Retina (tissue), 1 donor: ENCODE results near the gene NKX2-1.
"Not testable (repeated sequence)": the region's sequence is repeated elsewhere in the genome, so short reads cannot be mapped to it uniquely, and the experiment has no call there.

ENCODE experiments used
- DNase-seq: peaks from one replicate; pipeline ENCODE4 v3.0.0-alpha.2; 2016

NKX2-1 gene

DNA sequence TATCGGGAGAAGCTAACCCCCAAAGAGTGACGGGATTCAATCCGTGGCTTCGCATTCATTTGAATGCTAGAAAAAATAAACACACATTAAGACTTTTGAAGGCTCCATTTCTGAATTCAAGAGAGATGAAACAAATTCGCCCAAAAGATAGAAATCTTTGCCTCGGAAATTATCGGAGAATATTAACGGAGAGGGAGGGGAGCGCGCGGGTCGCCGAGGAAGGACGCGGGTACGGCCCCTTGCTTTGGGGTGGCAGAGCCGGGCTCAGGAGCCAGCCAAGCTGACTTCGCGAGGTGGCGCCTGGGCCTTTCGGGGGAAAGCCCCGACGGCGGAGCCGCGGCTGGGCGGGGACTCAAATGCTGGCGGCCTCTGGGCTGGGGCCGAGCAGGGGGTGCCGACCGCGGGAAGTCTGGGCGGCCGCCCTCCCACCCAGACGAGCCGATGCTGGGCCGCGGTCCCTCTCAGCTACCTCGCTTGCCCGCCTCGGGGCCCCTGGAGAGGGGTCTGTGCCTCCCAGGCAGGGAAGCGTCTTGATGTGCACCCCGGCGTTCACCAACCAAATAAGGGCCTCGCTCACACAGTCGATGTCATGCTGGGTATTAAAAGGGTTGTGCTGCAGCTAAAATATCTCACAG lies 14.7 kb downstream of the NKX2-1 start:
- peak; percentile 75 for DNase-seq

DNA sequence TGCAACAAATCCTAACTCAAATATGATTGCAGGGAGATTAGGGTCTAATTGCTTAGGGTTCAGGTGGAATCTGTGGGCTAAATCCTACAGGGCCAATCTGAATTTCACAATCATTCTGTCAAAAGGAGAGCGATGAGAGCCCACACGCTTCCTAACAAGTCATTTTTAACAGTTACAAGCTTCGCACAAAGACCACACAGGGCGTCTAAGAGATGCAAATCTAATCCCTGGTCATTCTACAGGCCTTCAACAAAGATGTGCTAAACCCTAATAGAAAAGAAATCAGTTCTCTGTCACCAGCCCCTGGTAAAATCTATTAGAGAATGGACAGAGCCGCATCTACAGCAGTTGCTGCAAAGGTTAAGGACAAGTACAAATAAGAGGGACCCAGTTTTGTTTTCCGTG lies 15.3 kb downstream of the NKX2-1 start:
- peak; percentile 63 for DNase-seq

DNA sequence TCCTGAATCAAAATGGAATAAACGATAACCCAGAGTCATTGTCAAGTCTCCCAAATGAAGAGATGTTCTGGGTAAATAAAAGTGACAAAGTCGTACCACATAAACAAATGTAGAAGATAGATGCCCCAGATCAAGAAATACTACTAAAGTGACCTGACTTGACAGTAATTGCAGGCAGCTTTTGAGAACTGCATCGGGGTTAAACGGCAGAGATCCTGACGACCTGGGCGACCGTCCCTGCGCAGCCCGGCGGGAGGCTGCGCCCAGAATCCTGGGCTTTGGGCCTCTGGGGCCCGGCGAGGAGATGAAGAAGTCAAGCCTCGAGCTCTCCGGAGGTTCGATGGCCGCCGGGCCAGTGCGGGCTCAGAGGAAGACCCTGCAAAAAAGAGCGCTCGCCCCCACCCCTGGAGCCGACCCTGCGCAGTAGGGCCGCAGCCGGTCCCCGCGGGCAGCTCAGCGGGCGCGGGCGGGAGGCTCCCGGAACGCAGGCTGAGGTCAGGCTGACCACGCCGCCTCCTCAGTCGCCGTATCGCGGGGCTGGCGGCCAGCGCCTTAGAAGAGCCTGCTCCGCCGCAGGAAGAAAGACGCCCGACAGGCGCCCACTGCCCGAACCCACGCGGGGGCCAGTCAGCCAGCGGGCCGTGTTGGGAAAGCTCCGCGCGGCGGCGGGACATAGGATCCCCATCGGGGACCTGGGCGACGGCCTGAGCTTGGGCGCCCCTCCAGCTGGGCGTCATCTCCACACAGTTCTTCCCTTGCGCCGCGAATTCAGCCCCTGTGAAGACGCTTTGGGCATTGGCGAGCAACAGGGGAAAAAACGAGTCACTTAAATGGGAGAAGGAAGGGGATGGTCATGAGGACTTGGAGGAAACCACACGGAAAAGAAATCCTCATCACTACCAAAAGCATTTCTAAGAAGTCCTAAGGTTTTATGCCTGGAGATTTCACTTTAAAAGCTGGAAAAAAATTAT lies 16.0 kb downstream of the NKX2-1 start:
- peak; percentile 83 for DNase-seq

DNA sequence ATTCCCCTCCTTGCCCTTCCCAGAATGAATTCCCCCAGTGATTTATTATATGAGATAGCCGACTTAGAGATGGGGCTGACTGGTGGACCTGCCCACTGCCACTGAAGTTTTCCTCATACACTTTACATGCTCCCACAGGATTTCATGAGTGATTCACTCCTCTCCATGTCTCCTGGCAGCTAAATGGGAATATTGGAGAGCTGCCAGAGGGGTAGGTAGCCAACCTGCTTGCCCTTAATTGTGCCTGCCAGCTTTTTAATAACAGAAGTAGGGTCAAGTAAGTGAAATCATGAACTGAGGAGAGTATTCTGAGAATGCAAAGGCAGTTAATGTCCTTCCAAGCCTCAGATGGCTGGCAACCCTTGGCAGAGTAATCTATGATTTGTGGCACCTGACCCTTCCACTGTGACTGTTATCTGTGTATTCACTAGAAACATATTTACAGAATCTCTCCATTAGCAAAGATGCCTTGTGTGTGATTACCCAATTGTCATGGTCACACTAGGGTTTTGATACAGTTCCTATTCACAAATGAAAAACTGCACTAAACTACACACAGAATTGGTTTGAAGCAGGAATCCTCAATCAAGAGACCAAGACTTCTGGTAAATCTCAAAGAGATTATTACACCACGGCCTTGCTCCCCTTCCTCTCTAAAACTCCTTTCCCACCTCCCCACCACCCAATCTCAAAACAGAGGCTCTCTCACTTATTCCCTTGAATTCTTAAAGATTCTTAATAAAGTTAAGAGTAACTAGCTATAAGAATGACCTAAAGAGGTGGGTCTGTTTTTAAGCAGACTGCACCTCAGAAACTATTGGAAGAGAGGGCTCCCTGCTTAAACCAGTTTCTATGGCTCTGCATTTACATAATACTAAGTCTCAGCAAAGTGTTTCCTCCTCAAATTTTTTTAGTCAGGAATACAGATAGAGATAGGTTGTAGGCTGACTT lies 17.2 kb downstream of the NKX2-1 start:
- DNase-seq = no peak

DNA sequence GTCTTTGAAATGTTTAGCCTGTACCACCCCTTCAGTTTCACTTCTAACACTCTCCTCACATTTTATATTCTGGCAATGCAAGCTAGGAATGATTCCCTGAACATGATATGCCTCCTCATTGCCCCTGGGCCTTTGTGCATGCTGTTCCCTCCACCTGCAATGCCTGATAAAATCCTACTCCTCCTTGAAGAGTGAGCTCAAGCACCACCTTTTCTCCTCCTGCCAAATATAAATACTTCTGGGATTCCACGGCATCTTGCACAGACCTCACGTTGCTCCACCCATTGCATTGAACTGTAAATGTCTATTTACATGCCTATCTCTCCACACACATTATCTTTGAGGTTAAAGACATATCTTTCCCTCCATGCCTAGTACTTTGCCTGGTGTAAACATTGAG lies 21.1 kb downstream of the NKX2-1 start:
- DNase-seq = no peak

DNA sequence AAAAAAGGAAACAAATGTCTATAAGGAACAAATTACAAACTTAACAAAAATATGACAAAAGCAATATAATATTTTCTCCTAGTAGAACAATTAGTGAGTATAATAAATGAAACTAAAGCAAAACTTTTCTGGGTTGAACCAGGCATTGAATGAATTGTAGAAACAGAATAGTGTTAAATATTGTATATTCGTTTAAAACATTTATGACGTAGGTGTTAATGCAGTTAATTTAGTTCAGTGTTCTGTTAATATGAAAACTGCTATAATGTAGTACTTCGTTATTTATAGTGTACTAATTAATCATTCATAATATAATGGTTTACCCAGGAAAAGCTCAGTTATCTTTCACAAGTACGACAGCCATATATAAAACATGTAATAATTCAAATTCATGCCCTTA lies 23.7 kb downstream of the NKX2-1 start:
- no peak for DNase-seq

DNA sequence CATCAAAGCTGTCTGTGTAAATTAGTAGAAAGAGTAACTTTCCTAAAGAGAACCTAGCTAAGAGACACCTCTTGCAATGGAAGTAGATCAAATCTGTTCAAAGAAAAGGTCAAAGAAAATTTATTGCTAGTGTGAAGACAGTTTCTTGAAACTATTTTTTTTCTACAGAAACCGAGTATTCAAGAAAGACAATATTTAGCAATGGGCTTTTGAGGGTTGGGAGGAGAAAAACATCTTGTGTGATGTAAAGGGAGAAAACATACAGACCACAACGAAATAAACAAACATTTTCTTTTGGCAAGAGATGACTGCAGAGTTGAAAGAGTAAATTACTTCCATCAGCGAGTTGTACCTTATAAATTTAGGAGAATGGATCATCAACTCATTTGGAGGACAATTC lies 24.4 kb downstream of the NKX2-1 start:
- peak; percentile 39 for DNase-seq

DNA sequence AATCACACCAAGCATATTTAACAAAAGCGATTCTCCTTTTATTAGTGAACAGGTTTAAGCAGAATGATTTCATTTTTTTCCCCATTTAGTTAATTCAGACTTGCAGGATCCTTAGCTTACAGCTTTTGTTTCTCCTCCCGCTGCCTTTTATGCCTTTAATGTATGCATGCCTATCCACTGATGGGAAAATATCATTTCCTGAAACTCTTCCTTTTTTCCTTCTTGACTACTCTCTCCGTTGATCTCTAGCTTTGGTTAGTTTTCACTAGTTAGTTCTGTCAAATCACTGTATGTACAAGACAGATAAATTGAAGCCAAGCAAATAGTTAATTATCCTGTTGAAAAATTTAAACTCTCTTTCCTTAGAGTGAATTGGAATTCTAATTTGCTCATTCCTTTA lies 26.3 kb downstream of the NKX2-1 start:
- DNase-seq = no peak

DNA sequence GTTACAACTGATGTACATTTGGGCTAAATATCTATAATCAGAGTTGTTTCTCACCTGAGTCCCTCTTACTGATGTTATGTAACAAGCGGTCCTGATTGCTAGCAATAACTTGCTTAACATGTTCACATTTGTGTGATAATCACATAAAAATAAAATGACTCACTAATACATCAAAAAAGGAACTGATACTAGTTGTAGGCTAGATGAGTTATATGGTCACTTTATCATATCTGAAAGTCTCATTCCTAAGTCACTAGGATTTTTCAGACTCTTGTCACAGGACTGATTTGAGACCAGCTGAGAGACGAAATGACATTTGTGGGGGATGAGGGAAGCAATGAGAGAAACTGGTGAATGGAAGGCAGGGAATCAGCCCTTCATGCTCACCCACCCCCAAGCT lies 34.3 kb downstream of the NKX2-1 start:
- no peak for DNase-seq

DNA sequence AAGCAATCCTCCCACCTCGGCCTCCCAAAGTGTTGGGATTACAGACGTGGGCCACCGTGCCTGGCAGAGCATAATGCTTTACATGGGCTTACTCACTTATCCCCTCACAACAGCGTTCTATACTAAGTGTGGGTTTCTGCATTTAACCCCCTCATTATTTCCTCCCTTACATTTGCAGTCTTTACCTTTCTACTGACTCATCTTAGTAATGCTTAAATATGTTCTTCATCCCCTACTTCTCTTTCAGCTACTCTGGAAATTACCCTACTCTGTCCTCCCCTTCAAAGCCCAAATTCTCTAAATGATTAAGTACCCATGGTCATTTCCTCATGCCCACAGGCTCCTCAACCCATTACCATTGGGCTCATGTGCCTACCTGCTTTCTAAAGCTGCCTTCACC lies 40.7 kb downstream of the NKX2-1 start:
- DNase-seq = no peak

DNA sequence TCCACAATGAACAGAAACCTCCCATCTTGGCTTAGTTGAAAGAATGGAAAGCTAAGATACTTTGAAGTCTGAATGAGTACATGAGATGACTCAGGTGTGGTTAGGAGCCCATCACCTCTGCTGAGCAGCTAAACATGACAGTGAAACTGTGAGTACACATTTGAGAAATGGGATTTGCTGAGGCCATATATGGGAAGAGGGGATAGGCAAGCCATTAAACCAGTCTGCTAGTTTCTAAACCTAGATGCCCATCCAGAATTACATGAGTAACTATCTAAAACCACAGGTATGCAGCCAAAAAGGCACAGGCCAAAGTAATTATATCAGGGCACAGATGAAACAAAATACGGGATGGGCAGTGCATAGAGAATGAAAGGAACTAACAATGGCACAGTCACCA lies 41.2 kb downstream of the NKX2-1 start:
- DNase-seq = no peak

DNA sequence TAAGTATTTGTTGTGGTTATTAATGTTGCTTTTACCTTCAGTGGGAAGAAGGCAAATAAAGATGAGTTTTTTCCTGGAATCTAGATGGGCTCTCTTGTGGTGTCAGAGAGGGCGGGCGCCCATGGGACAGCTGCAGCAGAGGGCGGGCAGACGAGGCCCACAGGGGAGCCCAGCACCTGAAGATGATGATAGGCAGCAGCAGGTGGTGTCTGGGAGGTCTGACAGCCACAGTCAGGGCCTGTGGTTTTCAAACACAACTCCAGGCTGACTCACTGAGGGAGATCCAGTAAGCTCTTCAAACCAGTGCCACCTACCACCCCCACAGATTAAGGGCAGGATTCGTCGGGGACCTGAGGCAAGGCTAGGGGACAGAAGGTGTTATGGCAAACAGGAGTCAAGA lies 42.8 kb downstream of the NKX2-1 start:
- no peak for DNase-seq

DNA sequence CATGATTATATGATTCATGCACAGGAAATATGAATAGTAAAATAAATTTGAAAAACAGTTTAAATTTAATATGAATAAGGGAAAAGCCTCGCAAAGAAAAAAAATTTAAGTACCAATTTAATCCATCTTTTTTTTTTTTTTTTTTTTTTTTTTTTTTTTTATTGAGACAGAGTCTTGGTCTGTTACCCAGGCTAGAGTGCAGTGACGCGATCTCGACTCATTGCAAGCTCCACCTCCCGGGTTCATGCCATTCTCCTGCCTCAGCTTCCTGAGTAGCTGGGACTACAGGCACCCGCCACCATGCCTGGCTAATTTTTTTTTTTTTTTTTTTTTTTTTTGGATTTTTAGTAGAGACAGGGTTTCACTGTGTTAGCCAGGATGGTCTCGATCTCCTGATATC lies 44.0 kb downstream of the NKX2-1 start:
- DNase-seq = not testable (repeated sequence)

DNA sequence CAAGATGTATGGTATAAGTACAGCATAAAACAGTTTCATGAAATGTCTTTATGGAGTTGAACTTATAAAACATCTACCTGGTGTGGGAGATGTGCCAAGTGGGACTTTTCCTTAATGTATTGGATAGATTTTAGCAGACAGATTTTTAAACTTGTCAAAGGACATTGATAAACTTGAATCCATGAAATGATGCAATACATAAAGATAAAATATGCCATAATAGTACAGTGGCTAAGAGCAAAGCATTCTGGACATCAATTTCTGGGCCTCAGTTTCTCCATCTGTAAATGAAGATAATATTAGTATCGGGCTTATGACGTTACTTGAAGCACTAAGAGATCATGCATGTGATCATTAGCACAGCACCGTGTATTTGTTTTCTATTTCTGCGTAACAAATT lies 45.4 kb downstream of the NKX2-1 start:
- no peak for DNase-seq

DNA sequence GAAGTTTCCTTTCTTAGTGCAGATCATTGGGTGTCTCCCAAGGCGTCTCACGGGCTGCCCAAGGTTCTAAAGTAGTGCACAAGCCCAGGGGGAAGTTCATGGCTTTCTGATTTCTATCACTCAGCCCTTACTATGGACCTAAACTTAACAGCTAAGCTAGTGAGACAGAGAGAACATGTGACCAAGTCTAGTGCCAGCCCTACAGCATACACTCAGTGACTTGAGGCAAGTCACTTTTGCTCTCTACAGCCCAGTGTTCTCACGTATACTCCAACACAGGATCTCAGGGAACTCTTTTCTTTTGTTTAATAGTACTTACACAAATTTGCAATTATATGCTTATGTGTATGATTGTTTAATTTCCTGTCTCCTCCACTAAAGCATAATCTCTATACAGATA lies 48.6 kb downstream of the NKX2-1 start:
- no peak for DNase-seq

DNA sequence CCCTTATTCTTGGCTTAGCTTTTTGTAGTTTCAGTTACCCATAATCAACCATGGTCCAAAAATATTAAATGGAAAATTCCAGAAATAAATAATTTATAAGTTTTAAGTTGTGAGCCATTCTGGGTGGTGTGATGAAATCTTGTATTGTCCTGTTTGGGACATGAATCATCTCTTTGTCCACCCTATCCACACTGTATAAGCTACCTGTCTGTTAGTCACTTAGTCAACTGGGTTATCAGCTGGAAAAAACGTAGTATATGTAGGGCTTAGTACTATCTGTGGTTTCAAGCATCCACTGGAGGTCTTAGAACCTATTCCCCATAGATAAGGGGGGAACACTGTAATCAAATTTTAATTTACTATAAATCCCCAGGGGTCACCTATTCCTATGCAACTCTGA lies 52.7 kb downstream of the NKX2-1 start:
- DNase-seq = no peak
